Naive thymus-derived CD8-positive, alpha-beta T cell (primary cell): ENCODE data around the gene CORIN. TPM values are rescaled to one million over a fixed set of nuclear protein-coding genes. Genes with fewer than 3 reads are reported as not detected.

Experiments
- ATAC-seq, 2 donors: fragments of 150-1000 bp; cut with Tn5 transposase in 1 of 2; sonication (Bioruptor Pico), chemical (Tn5 transposase) in 1 of 2; 1 replicate in 1 of 2; 2 replicates in 1 of 2; pipeline ENCODE4 v1.10.0; 2021; ENCODE audit warnings: mild to moderate bottlenecking in 2 of 2, moderate library complexity in 2 of 2
- POLR2A ChIA-PET: fragments of 350-600 bp; sonication (Branson Sonifier 250); formaldehyde crosslinking; loops from one replicate; lab custom pipeline; 2021; ENCODE audit warnings: antibody characterized with exemption; lab: Charles Lee
- DNase-seq, 10 donors: peaks; one replicate each; pipeline versions ENCODE4 v3.0.0 to v3.0.0-alpha.2; 2020 to 2022
- H3K27ac Mint-ChIP-seq, 10 donors: one replicate each; pipeline ENCODE4 v1.8.0; 2020 to 2022; ENCODE audit warnings: mild to moderate bottlenecking in 10 of 10, mixed read lengths in 10 of 10, moderate library complexity in 4 of 10, inconsistent platforms in 1 of 10
- H3K27me3 Mint-ChIP-seq, 5 donors: one replicate each; pipeline ENCODE4 v1.8.0; 2021 to 2022; ENCODE audit warnings: mixed read lengths in 5 of 5
- H3K36me3 Mint-ChIP-seq, 3 donors: one replicate each; pipeline ENCODE4 v1.8.0; 2020 to 2022; ENCODE audit warnings: mixed read lengths in 3 of 3, mild to moderate bottlenecking in 2 of 3, inconsistent platforms in 1 of 3
- H3K4me1 Mint-ChIP-seq, 4 donors: one replicate each; pipeline ENCODE4 v1.8.0; 2021 to 2022; ENCODE audit warnings: mixed read lengths in 4 of 4
- H3K4me3 Mint-ChIP-seq, 10 donors: one replicate each; pipeline ENCODE4 v1.8.0; 2020 to 2022; ENCODE audit warnings: mild to moderate bottlenecking in 10 of 10, mixed read lengths in 10 of 10, moderate library complexity in 6 of 10, inconsistent platforms in 1 of 10
- H3K9me3 Mint-ChIP-seq, 9 donors: one replicate each; pipeline ENCODE4 v1.8.0; 2020 to 2022; ENCODE audit warnings: mixed read lengths in 9 of 9, mild to moderate bottlenecking in 3 of 9, inconsistent platforms in 1 of 9, moderate library complexity in 1 of 9
- polyA plus RNA-seq, 3 donors: library from polyadenylated mRNA; unstranded; fragments of 300-500 nt; fragmentation: Illumina TruSeq; gene quantifications; one replicate each; pipeline ENCODE4 v1.2.3, GENCODE V29; 2021
- total RNA-seq, 8 experiments: library from RNA in 2 of 8; stranded (reverse) in 2 of 8; gene quantifications; one replicate each; pipeline ENCODE4 v1.2.3 and lab custom pipeline; 2021 to 2026

Gene CORIN
- total and polyA plus RNA-seq, 5 experiments from 2014 or later: 0.05 to 0.49 (median 0.31) TPM; not detected in 2

GRCh38 chr4:47640911-47641310 lies 197.0 kb downstream of the CORIN start:
- peaks cover 0 to 23% (median 13%) of the 10 kb centered on the region in 9 donors for H3K9me3 Mint-ChIP-seq
- H3K27me3 Mint-ChIP-seq: peaks cover 0 to 20% (median 4%) of the 10 kb centered on the region in 5 donors
- ATAC-seq: no peak
- H3K4me1 Mint-ChIP-seq: peaks cover 0 to 2% (median 0%) of the 10 kb centered on the region in 4 donors
- no peak for DNase-seq
- H3K36me3 Mint-ChIP-seq: peaks cover 0 to 13% (median 0%) of the 10 kb centered on the region in 3 donors
- no peak overlapping the region for H3K4me3 Mint-ChIP-seq
- no peak overlapping the region for H3K27ac Mint-ChIP-seq
- POLR2A ChIA-PET: no interaction called here

GRCh38 chr4:47639531-47639930 lies 198.3 kb downstream of the CORIN start:
- H3K36me3 Mint-ChIP-seq: peaks cover 0 to 13% (median 0%) of the 10 kb centered on the region in 3 donors
- H3K4me3 Mint-ChIP-seq: no peak overlapping the region
- H3K4me1 Mint-ChIP-seq: peaks cover 0 to 2% (median 0%) of the 10 kb centered on the region in 4 donors
- peaks cover 0 to 23% (median 13%) of the 10 kb centered on the region in 9 donors for H3K9me3 Mint-ChIP-seq
- no peak overlapping the region for H3K27ac Mint-ChIP-seq
- peaks cover 0 to 20% (median 5%) of the 10 kb centered on the region in 5 donors for H3K27me3 Mint-ChIP-seq
- POLR2A ChIA-PET: no interaction called here
- ATAC-seq (no peak), DNase-seq (no peak)

- H3K4me1 Mint-ChIP-seq: no peaks in the 10 kb centered on the region
- peaks cover 0 to 10% (median 4%) of the 10 kb centered on the region in 5 donors for H3K27me3 Mint-ChIP-seq
- ATAC-seq: no peak
- POLR2A ChIA-PET: no interaction called here
- no peak overlapping the region for H3K4me3 Mint-ChIP-seq
- H3K9me3 Mint-ChIP-seq: peaks cover 0 to 2% (median 0%) of the 10 kb centered on the region in 9 donors
- H3K36me3 Mint-ChIP-seq: no peaks in the 10 kb centered on the region
- H3K27ac Mint-ChIP-seq: no peak overlapping the region
- no peak for DNase-seq
Measured at GRCh38 chr4:47631161-47631560, 206.7 kb downstream of the CORIN start.

- H3K27me3 Mint-ChIP-seq: peaks cover 0 to 3% (median 0%) of the 10 kb centered on the region in 5 donors
- DNase-seq (no peak), ATAC-seq (no peak)
- no peaks in the 10 kb centered on the region for H3K4me1 Mint-ChIP-seq
- H3K4me3 Mint-ChIP-seq: no peak overlapping the region
- peaks cover 0 to 6% (median 0%) of the 10 kb centered on the region in 9 donors for H3K9me3 Mint-ChIP-seq
- no peak overlapping the region for H3K27ac Mint-ChIP-seq
- H3K36me3 Mint-ChIP-seq: peaks cover 0 to 5% (median 0%) of the 10 kb centered on the region in 3 donors
- POLR2A ChIA-PET: no interaction called here
Measured at GRCh38 chr4:47624031-47624441, 213.8 kb downstream of the CORIN start.

GRCh38 chr4:47621181-47621580 lies 216.7 kb downstream of the CORIN start:
- Mint-ChIP-seq H3K36me3 (peaks cover 0 to 5% (median 0%) of the 10 kb centered on the region in 3 donors), H3K27me3 (peaks cover 0 to 3% (median 0%) of the 10 kb centered on the region in 5 donors), H3K4me3 (no peak overlapping the region), H3K4me1 (no peaks in the 10 kb centered on the region), H3K27ac (no peak overlapping the region), H3K9me3 (peaks cover 0 to 6% (median 0%) of the 10 kb centered on the region in 9 donors)
- ATAC-seq: no peak
- POLR2A ChIA-PET: no interaction called here
- DNase-seq: no peak

GRCh38 chr4:47619691-47620090 lies 218.2 kb downstream of the CORIN start:
- Mint-ChIP-seq H3K9me3 (peaks cover 0 to 6% (median 0%) of the 10 kb centered on the region in 9 donors), H3K27me3 (peaks cover 0 to 3% (median 0%) of the 10 kb centered on the region in 5 donors), H3K36me3 (peaks cover 0 to 5% (median 0%) of the 10 kb centered on the region in 3 donors), H3K27ac (no peak overlapping the region), H3K4me3 (no peak overlapping the region), H3K4me1 (no peaks in the 10 kb centered on the region)
- POLR2A ChIA-PET: no interaction called here
- ATAC-seq: no peak
- no peak for DNase-seq

GRCh38 chr4:47617607-47618006 lies 220.3 kb downstream of the CORIN start:
- POLR2A ChIA-PET: no interaction called here
- ATAC-seq (no peak), DNase-seq (no peak)
- Mint-ChIP-seq H3K4me3 (no peak overlapping the region), H3K27me3 (peaks cover under 1 to 4% (median 3%) of the 10 kb centered on the region in 5 donors), H3K9me3 (peaks cover 0 to 1% (median 0%) of the 10 kb centered on the region in 9 donors), H3K27ac (no peak overlapping the region), H3K36me3 (peaks cover 0 to under 1% (median 0%) of the 10 kb centered on the region in 3 donors), H3K4me1 (no peaks in the 10 kb centered on the region)

GRCh38 chr4:47615385-47615784 lies 222.5 kb downstream of the CORIN start:
- DNase-seq (no peak), ATAC-seq (no peak)
- no peaks in the 10 kb centered on the region for H3K36me3 Mint-ChIP-seq
- POLR2A ChIA-PET: no interaction called here
- H3K27me3 Mint-ChIP-seq: peaks cover 1 to 10% (median 3%) of the 10 kb centered on the region in 5 donors
- no peak overlapping the region for H3K27ac Mint-ChIP-seq
- no peaks in the 10 kb centered on the region for H3K9me3 Mint-ChIP-seq
- H3K4me1 Mint-ChIP-seq: no peaks in the 10 kb centered on the region
- H3K4me3 Mint-ChIP-seq: no peak overlapping the region

GRCh38 chr4:47612116-47613023 lies 225.5 kb downstream of the CORIN start:
- H3K4me1 Mint-ChIP-seq: no peaks in the 10 kb centered on the region
- no peak overlapping the region for H3K27ac Mint-ChIP-seq
- DNase-seq (no peak), ATAC-seq (no peak)
- peaks cover 1 to 10% (median 3%) of the 10 kb centered on the region in 5 donors for H3K27me3 Mint-ChIP-seq
- POLR2A ChIA-PET: no interaction called here
- no peaks in the 10 kb centered on the region for H3K9me3 Mint-ChIP-seq
- H3K4me3 Mint-ChIP-seq: no peak overlapping the region
- no peaks in the 10 kb centered on the region for H3K36me3 Mint-ChIP-seq

- ATAC-seq (no peak), DNase-seq (no peak)
- no peaks in the 10 kb centered on the region for H3K4me1 Mint-ChIP-seq
- peaks cover 0 to 10% (median 7%) of the 10 kb centered on the region in 3 donors for H3K36me3 Mint-ChIP-seq
- no peak overlapping the region for H3K4me3 Mint-ChIP-seq
- H3K9me3 Mint-ChIP-seq: peaks cover 0 to 14% (median 2%) of the 10 kb centered on the region in 9 donors
- POLR2A ChIA-PET: no interaction called here
- peaks cover 0 to 12% (median 1%) of the 10 kb centered on the region in 5 donors for H3K27me3 Mint-ChIP-seq
- no peak overlapping the region for H3K27ac Mint-ChIP-seq
Measured at GRCh38 chr4:47606482-47606881, 231.4 kb downstream of the CORIN start.

GRCh38 chr4:47598896-47599295 lies 239.0 kb downstream of the CORIN start:
- no peaks in the 10 kb centered on the region for H3K27me3 Mint-ChIP-seq
- H3K27ac Mint-ChIP-seq: no peak overlapping the region
- ATAC-seq (no peak), DNase-seq (no peak)
- peaks cover 0 to 7% (median 4%) of the 10 kb centered on the region in 3 donors for H3K36me3 Mint-ChIP-seq
- no peak overlapping the region for H3K4me3 Mint-ChIP-seq
- POLR2A ChIA-PET: no interaction called here
- peaks cover 0 to 4% (median 0%) of the 10 kb centered on the region in 9 donors for H3K9me3 Mint-ChIP-seq
- H3K4me1 Mint-ChIP-seq: no peaks in the 10 kb centered on the region

GRCh38 chr4:47598320-47598719 lies 239.5 kb downstream of the CORIN start:
- H3K4me1 Mint-ChIP-seq: no peaks in the 10 kb centered on the region

GRCh38 chr4:47597696-47598095 lies 240.2 kb downstream of the CORIN start:
- ATAC-seq (no peak), DNase-seq (no peak)
- H3K4me3 Mint-ChIP-seq: no peak overlapping the region
- no peaks in the 10 kb centered on the region for H3K9me3 Mint-ChIP-seq
- POLR2A ChIA-PET: no interaction called here
- H3K4me1 Mint-ChIP-seq: no peaks in the 10 kb centered on the region
- no peak overlapping the region for H3K27ac Mint-ChIP-seq
- peaks cover 0 to 4% (median 3%) of the 10 kb centered on the region in 3 donors for H3K36me3 Mint-ChIP-seq
- H3K27me3 Mint-ChIP-seq: no peaks in the 10 kb centered on the region

More at GRCh38 chr4:47598320-47598719, 239.5 kb downstream of the CORIN start:
- no peak overlapping the region for H3K27ac Mint-ChIP-seq
- no peak for DNase-seq
- no peaks in the 10 kb centered on the region for H3K27me3 Mint-ChIP-seq
- H3K4me3 Mint-ChIP-seq: no peak overlapping the region
- peaks cover 0 to 3% (median 0%) of the 10 kb centered on the region in 9 donors for H3K9me3 Mint-ChIP-seq
- POLR2A ChIA-PET: no interaction called here
- H3K36me3 Mint-ChIP-seq: peaks cover 0 to 4% (median 4%) of the 10 kb centered on the region in 3 donors
- no peak for ATAC-seq
